A549 (cell line): Measurements from ENCODE around the gene LTA. TPM values are rescaled to one million over a fixed set of nuclear protein-coding genes. Genes with fewer than 3 reads are reported as not detected.
A peak's percentile ranks its signal among the peaks of the same experiment; 100 is the strongest.

Experiments used
- ATAC-seq, 2 experiments: fragments of 200-7000 bp in 1 of 2; fragments of >200 bp in 1 of 2; cut with Nextera tagmentation in 1 of 2; cut with Tn5 transposase in 1 of 2; 3 replicates each; pipeline versions ENCODE4 v1.8.0 to v1.9.1; 2018 to 2020; ENCODE audit warnings: mild to moderate bottlenecking in 1 of 2, moderate library complexity in 1 of 2
- CTCF ChIA-PET: fragments of 300-600 bp; sonication (Branson Sonifier 250); formaldehyde crosslinking; extraction: SDS; loops from one replicate; lab custom pipeline; 2021; ENCODE audit warnings: antibody characterized with exemption, inconsistent platforms; lab: Yijun Ruan, JAX
- POLR2A ChIA-PET: fragments of 350-600 bp; formaldehyde crosslinking; extraction: SDS; loops from one replicate; lab custom pipeline; 2021; ENCODE audit warnings: antibody characterized with exemption, inconsistent platforms; lab: Yijun Ruan, JAX
- DNase-seq, 2 experiments: peaks; one replicate each; pipeline versions ENCODE4 v3.0.0 to v3.0.0-alpha.2; 2011 to 2016; ENCODE audit warnings: low read depth in 1 of 2, low spot score in 1 of 2
- FAIRE-seq: peaks from 2 replicates; lab custom pipeline; 2011; peaks lifted over from hg19 to GRCh38; lab: Jason Lieb, UNC
- H3K27ac ChIP-seq, 2 experiments: fragments of >200 bp; sonication (Bioruptor Twin); formaldehyde crosslinking; 3 replicates each; pipeline ENCODE4 v1.5.1; 2016 to 2017
- H3K4me1 ChIP-seq: fragments of >200 bp; sonication (Bioruptor Twin); formaldehyde crosslinking; 3 replicates; pipeline ENCODE4 v1.6.1; 2016
- H3K4me2 ChIP-seq: fragments of >200 bp; sonication (Bioruptor Twin); formaldehyde crosslinking; 3 replicates; pipeline ENCODE4 v1.6.1; 2016
- H3K4me3 ChIP-seq: fragments of >200 bp; sonication (Bioruptor Twin); formaldehyde crosslinking; 3 replicates; pipeline ENCODE4 v1.5.1; 2016
- H3K9me3 ChIP-seq: fragments of >200 bp; sonication (Bioruptor Twin); formaldehyde crosslinking; 3 replicates; pipeline ENCODE4 v1.6.1; 2016
- CEBPB ChIP-seq, 2 experiments: fragments of >200 bp in 1 of 2; sonication (Bioruptor Twin) in 1 of 2; formaldehyde crosslinking in 1 of 2; IDR thresholded peaks; 2 replicates each; pipeline ENCODE4 v1.6.1; 2012 to 2016
- ESRRA ChIP-seq: fragments of 150-350 bp; IDR thresholded peaks from 2 replicates; pipeline ENCODE4 v1.6.1; 2014; ENCODE audit warnings: mild to moderate bottlenecking, low read length, borderline replicate concordance
- FOSL2 ChIP-seq, 2 experiments: fragments of 450-650 bp in 1 of 2; fragments of >200 bp in 1 of 2; sonication (Bioruptor Twin) in 1 of 2; formaldehyde crosslinking; IDR thresholded peaks; 2 replicates each; pipeline versions ENCODE4 v1.5.0 to v1.6.1; 2016 to 2020; ENCODE audit warnings: mild to moderate bottlenecking in 1 of 2, moderate library complexity in 1 of 2
- HEYL ChIP-seq: fragments of 250-450 bp; sonication (Bioruptor Pico); IDR thresholded peaks from 2 replicates; pipeline ENCODE4 v1.8.0; 2021; ENCODE audit warnings: mild to moderate bottlenecking, moderate library complexity
- HOXA7 ChIP-seq: fragments of 250-450 bp; sonication (Bioruptor Pico); IDR thresholded peaks from 2 replicates; pipeline ENCODE4 v1.5.0; 2020; ENCODE audit warnings: mild to moderate bottlenecking, moderate library complexity
- JUNB ChIP-seq: fragments of >200 bp; sonication (Bioruptor Twin); formaldehyde crosslinking; IDR thresholded peaks from 2 replicates; pipeline ENCODE4 v1.6.1; 2016
- KDM5A ChIP-seq: fragments of 200-600 bp; sonication (generic); IDR thresholded peaks from 2 replicates; pipeline ENCODE4 v1.6.1; 2016; ENCODE audit warnings: antibody characterized with exemption, mild to moderate bottlenecking
- MAZ ChIP-seq: fragments of 150-350 bp; IDR thresholded peaks from 2 replicates; pipeline ENCODE4 v1.6.1; 2014; ENCODE audit warnings: antibody characterized with exemption, low read depth, low read length, borderline replicate concordance
- MYC ChIP-seq: IDR thresholded peaks from 2 replicates; pipeline ENCODE4 v1.6.1; 2012; ENCODE audit warnings: mild to moderate bottlenecking, inconsistent platforms, low read length, improper control_type of control experiment, borderline replicate concordance
- NPAS2 ChIP-seq: fragments of 250-450 bp; sonication (Bioruptor Pico); IDR thresholded peaks from 2 replicates; pipeline ENCODE4 v1.8.0; 2022; ENCODE audit warnings: mild to moderate bottlenecking, moderate library complexity, borderline replicate concordance
- NR3C1 ChIP-seq: fragments of >200 bp; sonication (Bioruptor Twin); formaldehyde crosslinking; IDR thresholded peaks from 3 replicates; pipeline ENCODE4 v1.6.1; 2017
- RAD21 ChIP-seq, 2 experiments: fragments of >200 bp in 1 of 2; sonication (Bioruptor Twin) in 1 of 2; formaldehyde crosslinking in 1 of 2; IDR thresholded peaks in 1 of 2; conservative IDR thresholded peaks in 1 of 2; 2 replicates in 1 of 2; 3 replicates in 1 of 2; pipeline ENCODE4 v1.6.1; 2012 to 2018; ENCODE audit warnings: inconsistent platforms in 1 of 2
- SMC3 ChIP-seq: fragments of >200 bp; sonication (Bioruptor Twin); formaldehyde crosslinking; IDR thresholded peaks from 3 replicates; pipeline ENCODE4 v1.6.1; 2018; ENCODE audit warnings: inconsistent platforms
- TFCP2L1 ChIP-seq: fragments of 250-450 bp; sonication (Bioruptor Pico); IDR thresholded peaks from 2 replicates; pipeline ENCODE4 v1.5.0; 2021; ENCODE audit warnings: mild to moderate bottlenecking
- ZC3H11A ChIP-seq: fragments of 450-650 bp; IDR thresholded peaks from 2 replicates; pipeline ENCODE4 v1.6.1; 2014; ENCODE audit warnings: antibody characterized with exemption, mild to moderate bottlenecking
- ZNF302 ChIP-seq: fragments of 250-450 bp; sonication (Bioruptor Pico); IDR thresholded peaks from 2 replicates; pipeline ENCODE4 v1.9.0; 2021; ENCODE audit warnings: inconsistent platforms, mild to moderate bottlenecking, moderate library complexity
- WGBS: methylation state at CpG from one replicate; pipeline ENCODE4 v1.1.6; 2017; ENCODE audit errors: missing lambda C conversion rate; 5-methylcytosine and 5-hydroxymethylcytosine counted together
- polyA plus RNA-seq, 4 experiments: library from polyadenylated mRNA; depleted of rRNA in 3 of 4; stranded (reverse); fragments of >200 nt; fragmentation: RNase III in 1 of 4; extraction: RNeasy Plus Mini Kit Qiagen cat#74134 plus additional on column Dnase treatment in 1 of 4; gene quantifications; 2 replicates in 3 of 4; 3 replicates in 1 of 4; pipeline ENCODE4 v1.2.3, GENCODE V29; 2011 to 2017
- TF ChIP-seq, protein P1 (sequence below): fragments of 250-450 bp; sonication (Bioruptor Pico); IDR thresholded peaks from 2 replicates; pipeline ENCODE4 v1.5.0; 2021; ENCODE audit warnings: mild to moderate bottlenecking, moderate library complexity, borderline replicate concordance
- TF ChIP-seq, protein P2 (sequence below): fragments of >200 bp; sonication (Bioruptor Twin); formaldehyde crosslinking; IDR thresholded peaks from 3 replicates; pipeline ENCODE4 v1.5.1; 2016

The LTA gene
- polyA plus RNA-seq, 2 of the 4 experiments (the other 2 are of a cell fraction) = 0.08 TPM; not detected in 1

DNA sequence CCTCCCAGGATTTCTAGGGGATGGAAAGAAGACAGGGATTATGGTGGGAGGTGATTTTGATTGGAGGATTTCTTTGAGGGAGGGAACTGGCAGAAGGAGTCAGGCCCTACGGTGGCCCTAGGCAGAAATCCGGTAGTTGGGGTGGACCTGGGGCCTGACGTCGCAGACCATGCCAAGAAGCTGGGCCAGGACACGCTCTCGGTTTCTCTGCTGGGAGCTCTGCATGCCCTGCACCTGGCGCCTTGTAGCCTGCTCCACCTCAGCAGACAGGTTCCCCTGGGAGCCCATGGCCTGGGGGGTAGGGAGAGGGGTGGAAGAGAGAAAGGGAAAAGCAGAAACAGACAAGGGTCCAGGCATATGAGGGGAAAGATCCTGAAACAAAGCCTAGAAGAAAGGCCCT, 26.8 kb upstream of the LTA start:
- Histone ChIP-seq H3K4me2 (no peak overlapping the region), H3K27ac (no peak overlapping the region), H3K9me3 (no peaks in the 10 kb centered on the region), H3K4me3 (no peak overlapping the region), H3K4me1 (peaks cover 16% of the 10 kb centered on the region)
- WGBS = 84% methylated on average over 6 of the region's 7 CpGs
- ChIA-PET POLR2A (no interaction called here), CTCF (interaction anchor here (1.1 to 15.7 kb wide), 6 partner anchors 10 to 401 kb away, joined by 4 to 331 read pairs (median 8); partner anchors contain the start of genes LST1, LTB and NCR3)
- ATAC-seq (no peak), DNase-seq (no peak), FAIRE-seq (no peak)
- TF ChIP-seq ESRRA (no peak), RAD21 (conservative IDR thresholded peaks at IDR 0.05 in 1 of 2, IDR thresholded peaks at IDR 0.05 in 1 of 2) (no peak), HOXA7 (CRISPR knock-in tag) (no peak), CEBPB (IDR thresholded peaks at IDR 0.05) (no peak), NR3C1 (no peak), ZNF302 (CRISPR knock-in tag) (no peak), NPAS2 (no peak), MAZ (no peak), JUNB (no peak), TFCP2L1 (no peak), FOSL2 (IDR thresholded peaks at IDR 0.05) (no peak), FOSL2 (CRISPR knock-in tag; IDR thresholded peaks at IDR 0.05) (no peak), HEYL (CRISPR knock-in tag) (no peak)

DNA sequence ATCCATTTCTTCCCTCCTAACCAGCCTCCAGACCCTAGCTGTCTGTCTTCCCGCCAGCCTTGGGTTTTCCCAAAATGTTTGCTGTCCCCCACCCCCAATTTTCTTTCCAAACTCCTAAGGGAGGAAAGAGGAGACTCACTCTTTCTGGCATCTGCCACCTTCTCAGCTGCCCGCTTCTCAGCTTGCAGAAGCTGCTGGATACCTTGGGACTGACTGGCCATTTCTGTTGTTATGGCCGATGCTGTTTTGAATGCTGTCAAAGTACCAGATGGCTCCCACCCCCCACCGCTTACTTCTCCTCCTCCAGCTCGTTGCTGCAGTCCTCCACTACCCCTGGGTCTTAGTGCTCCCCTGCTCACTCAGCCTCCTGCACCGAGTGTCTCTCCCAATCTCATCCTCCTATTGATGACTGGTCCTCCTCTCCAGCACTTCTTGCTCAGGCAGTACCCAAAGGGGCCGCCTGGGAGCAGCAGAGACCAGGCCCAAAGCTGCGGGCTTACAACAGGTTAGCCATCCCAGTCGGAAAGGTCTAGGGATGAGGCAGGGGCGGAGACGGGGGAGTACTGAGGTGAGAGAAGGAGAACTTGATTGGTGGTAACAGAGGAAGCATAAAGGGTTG, 25.6 kb upstream of the LTA start, which contains the start of gene ATP6V1G2:
ATP6V1G2 (minus strand) TSS at position 270 of the 619 bp plus-strand sequence; CDS start at position 221, 49 bp downstream.
- Histone ChIP-seq H3K9me3 (no peaks in the 10 kb centered on the region), H3K27ac (peak within 1 kb of the TSS; percentile 87 to 90), H3K4me2 (peak within 1 kb of the TSS; percentile 67), H3K4me3 (peak within 1 kb of the TSS; percentile 57), H3K4me1 (peaks cover 14% of the 10 kb centered on the region)
- DNase-seq (peak; percentile 61 to 90), FAIRE-seq (no peak), ATAC-seq (peak; percentile 85 to 86)
- WGBS = 19% methylated on average over 8 of the region's 11 CpGs
- ChIA-PET POLR2A (interaction anchor here (0.6 to 1.4 kb wide), 4 partner anchors 52 to 649 kb away, joined by 3 to 4 read pairs (median 3); partner anchors contain the start of gene HSPA1B), CTCF (interaction anchor here (0.6 to 15.7 kb wide), 25 partner anchors 11 to 776 kb away, joined by 3 to 331 read pairs (median 4); partner anchors contain the start of genes AIF1, LST1, LTB and LY6G5B)
- TF ChIP-seq, protein P1, sequence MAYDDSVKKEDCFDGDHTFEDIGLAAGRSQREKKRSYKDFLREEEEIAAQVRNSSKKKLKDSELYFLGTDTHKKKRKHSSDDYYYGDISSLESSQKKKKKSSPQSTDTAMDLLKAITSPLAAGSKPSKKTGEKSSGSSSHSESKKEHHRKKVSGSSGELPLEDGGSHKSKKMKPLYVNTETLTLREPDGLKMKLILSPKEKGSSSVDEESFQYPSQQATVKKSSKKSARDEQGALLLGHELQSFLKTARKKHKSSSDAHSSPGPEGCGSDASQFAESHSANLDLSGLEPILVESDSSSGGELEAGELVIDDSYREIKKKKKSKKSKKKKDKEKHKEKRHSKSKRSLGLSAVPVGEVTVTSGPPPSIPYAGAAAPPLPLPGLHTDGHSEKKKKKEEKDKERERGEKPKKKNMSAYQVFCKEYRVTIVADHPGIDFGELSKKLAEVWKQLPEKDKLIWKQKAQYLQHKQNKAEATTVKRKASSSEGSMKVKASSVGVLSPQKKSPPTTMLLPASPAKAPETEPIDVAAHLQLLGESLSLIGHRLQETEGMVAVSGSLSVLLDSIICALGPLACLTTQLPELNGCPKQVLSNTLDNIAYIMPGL (CRISPR knock-in tag) = no peak
- TF ChIP-seq ZC3H11A (no peak), SMC3 (peak; percentile 73), MYC (no peak), JUNB (no peak), KDM5A (0 out of 2 replicates have a peak, but pooled peaks have one; percentile 38), HOXA7 (CRISPR knock-in tag) (no peak), RAD21 (conservative IDR thresholded peaks at IDR 0.05 in 1 of 2, IDR thresholded peaks at IDR 0.05 in 1 of 2) (peak; percentile 92 to 95)
- TF ChIP-seq, protein P2, sequence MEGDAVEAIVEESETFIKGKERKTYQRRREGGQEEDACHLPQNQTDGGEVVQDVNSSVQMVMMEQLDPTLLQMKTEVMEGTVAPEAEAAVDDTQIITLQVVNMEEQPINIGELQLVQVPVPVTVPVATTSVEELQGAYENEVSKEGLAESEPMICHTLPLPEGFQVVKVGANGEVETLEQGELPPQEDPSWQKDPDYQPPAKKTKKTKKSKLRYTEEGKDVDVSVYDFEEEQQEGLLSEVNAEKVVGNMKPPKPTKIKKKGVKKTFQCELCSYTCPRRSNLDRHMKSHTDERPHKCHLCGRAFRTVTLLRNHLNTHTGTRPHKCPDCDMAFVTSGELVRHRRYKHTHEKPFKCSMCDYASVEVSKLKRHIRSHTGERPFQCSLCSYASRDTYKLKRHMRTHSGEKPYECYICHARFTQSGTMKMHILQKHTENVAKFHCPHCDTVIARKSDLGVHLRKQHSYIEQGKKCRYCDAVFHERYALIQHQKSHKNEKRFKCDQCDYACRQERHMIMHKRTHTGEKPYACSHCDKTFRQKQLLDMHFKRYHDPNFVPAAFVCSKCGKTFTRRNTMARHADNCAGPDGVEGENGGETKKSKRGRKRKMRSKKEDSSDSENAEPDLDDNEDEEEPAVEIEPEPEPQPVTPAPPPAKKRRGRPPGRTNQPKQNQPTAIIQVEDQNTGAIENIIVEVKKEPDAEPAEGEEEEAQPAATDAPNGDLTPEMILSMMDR = peak; percentile 79
